ENCODE results near the gene CMSS1. TPM values are rescaled to one million over a fixed set of nuclear protein-coding genes. Genes with fewer than 3 reads are reported as not detected.

The CMSS1 gene
- total and polyA plus RNA-seq, 2 donors (not counting 1 experiment from before 2014, with no cell fraction given) = 7.3 to 22.8 TPM

DNA sequence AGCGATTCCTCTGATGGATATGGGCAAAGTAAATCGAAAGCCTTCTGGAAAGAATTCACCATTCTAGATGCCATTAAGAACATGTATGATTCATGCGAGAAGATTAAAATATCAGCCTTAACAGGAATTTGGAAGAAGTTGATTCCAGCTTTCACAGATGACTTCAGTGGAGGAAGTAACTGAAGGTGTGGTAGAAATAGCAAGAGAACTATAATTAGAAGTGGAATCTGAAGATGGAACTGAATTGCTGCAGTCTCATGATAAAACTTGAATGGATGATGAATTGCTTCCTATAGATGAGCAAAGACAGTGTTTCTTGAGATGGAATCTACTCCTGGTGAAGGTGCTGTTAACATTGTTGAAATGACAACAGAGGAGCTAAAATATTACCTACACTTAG is 413.0 kb downstream of the CMSS1 start:
- no peaks in the 10 kb centered on the region for H3K79me2 ChIP-seq (ENCODE audit: control insufficient read depth, insufficient read depth, low read length)
- intact Hi-C loops (cut with micrococcal nuclease) = loop anchor here (1.0 kb wide), 1 partner anchor 47 kb away; no protein-coding TSS in a partner anchor
- ChIA-PET POLR2A (no interaction called here), CTCF (interaction anchor here (0.6 kb wide), 2 partner anchors 30 to 2000 kb away, joined by 3 read pairs; no protein-coding TSS in a partner anchor)
- H3K27me3 ChIP-seq (replicated peaks in 1 of 4; ENCODE audit: control extremely low read depth in 1 of 4, control insufficient read depth in 3 of 4, insufficient read depth in 4 of 4, low read length in 3 of 4) = no peaks in the 10 kb centered on the region
- H3K9me3 Mint-ChIP-seq (ENCODE audit: insufficient read depth) = no peaks in the 10 kb centered on the region
- no peaks in the 10 kb centered on the region for H3K9me3 ChIP-seq (ENCODE audit: control extremely low read depth in 1 of 3, control insufficient read depth in 2 of 3, insufficient read depth in 1 of 3, low read length in 2 of 3)
- DNase-seq (no peak), ATAC-seq (ENCODE audit: low read depth) (no peak)
- H2AFZ ChIP-seq (ENCODE audit: insufficient read depth, low read depth, low read length, poor library complexity, severe bottlenecking) = no peak overlapping the region
- no peak overlapping the region for H3K4me2 ChIP-seq (replicated peaks; ENCODE audit: low read depth, low read length, poor library complexity, severe bottlenecking)
- no peaks in the 10 kb centered on the region for H4K20me1 ChIP-seq (ENCODE audit: control insufficient read depth, insufficient read depth, low read length, poor library complexity, severe bottlenecking)
- no peaks in the 10 kb centered on the region for H3K4me1 ChIP-seq (ENCODE audit: control insufficient read depth in 2 of 2, insufficient read depth in 2 of 2, low read length in 2 of 2)
- no peak overlapping the region for H3K9ac ChIP-seq (ENCODE audit: low read length)
- no peak for TF ChIP-seq EZH2 (IDR thresholded peaks at IDR 0.05; ENCODE audit: borderline replicate concordance, insufficient read depth, low read depth, low read length, poor library complexity, severe bottlenecking)
- TF ChIP-seq, protein P1, sequence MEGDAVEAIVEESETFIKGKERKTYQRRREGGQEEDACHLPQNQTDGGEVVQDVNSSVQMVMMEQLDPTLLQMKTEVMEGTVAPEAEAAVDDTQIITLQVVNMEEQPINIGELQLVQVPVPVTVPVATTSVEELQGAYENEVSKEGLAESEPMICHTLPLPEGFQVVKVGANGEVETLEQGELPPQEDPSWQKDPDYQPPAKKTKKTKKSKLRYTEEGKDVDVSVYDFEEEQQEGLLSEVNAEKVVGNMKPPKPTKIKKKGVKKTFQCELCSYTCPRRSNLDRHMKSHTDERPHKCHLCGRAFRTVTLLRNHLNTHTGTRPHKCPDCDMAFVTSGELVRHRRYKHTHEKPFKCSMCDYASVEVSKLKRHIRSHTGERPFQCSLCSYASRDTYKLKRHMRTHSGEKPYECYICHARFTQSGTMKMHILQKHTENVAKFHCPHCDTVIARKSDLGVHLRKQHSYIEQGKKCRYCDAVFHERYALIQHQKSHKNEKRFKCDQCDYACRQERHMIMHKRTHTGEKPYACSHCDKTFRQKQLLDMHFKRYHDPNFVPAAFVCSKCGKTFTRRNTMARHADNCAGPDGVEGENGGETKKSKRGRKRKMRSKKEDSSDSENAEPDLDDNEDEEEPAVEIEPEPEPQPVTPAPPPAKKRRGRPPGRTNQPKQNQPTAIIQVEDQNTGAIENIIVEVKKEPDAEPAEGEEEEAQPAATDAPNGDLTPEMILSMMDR (IDR thresholded peaks at IDR 0.05) = no peak
- peaks cover 2% of the 10 kb centered on the region for H3K4me1 Mint-ChIP-seq
- no peaks in the 10 kb centered on the region for H3K36me3 ChIP-seq (replicated peaks in 1 of 2; ENCODE audit: control extremely low read depth in 1 of 2, control insufficient read depth in 1 of 2, extremely low read depth in 1 of 2, insufficient read depth in 2 of 2, low read length in 1 of 2)
- H3K27me3 Mint-ChIP-seq = peaks cover 6% of the 10 kb centered on the region
- no CpG with 5 or more reads among the region's 3 CpGs for WGBS (ENCODE audit: insufficient coverage)
- H3K4me3 ChIP-seq (ENCODE audit: control extremely low read depth in 1 of 5, extremely low read depth in 1 of 5, insufficient read depth in 1 of 5, low read depth in 2 of 5, low read length in 4 of 5) = no peak overlapping the region
- H3K27ac ChIP-seq (ENCODE audit: low read length in 2 of 2) = no peak overlapping the region
- no peak overlapping the region for H3K4me3 Mint-ChIP-seq
- no peak overlapping the region for H3K27ac Mint-ChIP-seq

Small RNA genes within 50 kb of the gene (small RNA-seq; reads per million reads assigned to genes)
- gene MIR3921 (ENCODE audit: insufficient read length, low read depth, low replicate concordance) = not detected

Other genes with a start within 250 kb of the CMSS1 start
- 0.12 and 0.32 TPM in 2 replicates for gene COL8A1, start 179.3 kb upstream of the CMSS1 start, total RNA-seq
- not detected in 2 replicates for gene COL8A1, start 179.3 kb upstream of the CMSS1 start, polyA plus RNA-seq

Data from B cell (primary cell).